ENCODE data around the gene PRR27.

- TF ChIP-seq ARNTL (CRISPR knock-in tag; IDR thresholded peaks at IDR 0.05; ENCODE audit: borderline replicate concordance, low read depth) (no peak), ZFP3 (CRISPR knock-in tag; IDR thresholded peaks at IDR 0.05) (no peak), TSHZ2 (CRISPR knock-in tag; IDR thresholded peaks at IDR 0.05) (no peak), BACH2 (CRISPR knock-in tag; IDR thresholded peaks at IDR 0.05; ENCODE audit: borderline replicate concordance) (no peak), PPARA (CRISPR knock-in tag; IDR thresholded peaks at IDR 0.05; ENCODE audit: borderline replicate concordance) (no peak), PATZ1 (CRISPR knock-in tag; IDR thresholded peaks at IDR 0.05; ENCODE audit: borderline replicate concordance) (no peak), RARB (CRISPR knock-in tag; IDR thresholded peaks at IDR 0.05) (no peak)
Measured at GRCh38 chr4:70190579-70190978, 36.5 kb downstream of the PRR27 start.

Data from SK-N-SH treated with all-trans-retinoic acid at 6 μM for 48 hours (cell line).